Skin of body (tissue), 2 donors: ENCODE data around the gene NF2. TPM values are rescaled to one million over a fixed set of nuclear protein-coding genes. Genes with fewer than 3 reads are reported as not detected.

Experiments
- DNase-seq: peaks from one replicate; lab custom pipeline; 2025; lab: John Stamatoyannopoulos, UW
- total RNA-seq: library from RNA; depleted of rRNA; stranded (reverse); fragments of >200 nt; gene quantifications from one replicate; pipeline ENCODE4 v1.2.3, GENCODE V29; 2014

Gene NF2
- total RNA-seq, 1 donor from 2014 or later: 20.3 TPM

- DNase-seq: no peak
Observed at GRCh38 chr22:29719899-29720645, 116.6 kb downstream of the NF2 start, which contains the start of gene CABP7. Gene CABP7, plus strand, starts transcription at chr22:29720003. Its CDS starts 422 bp downstream, at chr22:29720425.

- no peak for DNase-seq
Observed at GRCh38 chr22:29720811-29721323, 117.4 kb downstream of the NF2 start.

DNA sequence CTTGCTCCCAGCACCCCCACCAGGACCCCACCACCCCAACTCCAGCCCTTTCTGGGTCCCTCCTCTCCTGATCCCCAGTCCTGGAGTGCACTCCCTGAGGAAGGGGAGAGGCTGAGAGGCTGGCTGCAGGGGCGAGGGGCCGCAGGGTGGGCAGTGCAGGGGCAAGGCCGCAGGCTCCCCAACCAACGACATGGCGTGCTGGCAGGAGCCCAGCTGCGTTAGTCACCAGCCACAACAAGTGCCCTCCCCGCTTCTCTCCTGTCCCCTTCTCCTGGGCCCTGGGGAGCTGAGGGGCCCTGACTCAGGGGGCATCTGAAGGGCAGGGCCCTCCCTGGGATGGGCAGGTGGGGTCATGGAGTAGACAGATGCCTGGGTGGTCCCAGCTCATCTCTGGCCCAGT is 118.7 kb downstream of the NF2 start:
- DNase-seq: no peak

- DNase-seq: no peak
Observed at GRCh38 chr22:29722587-29722986, 119.2 kb downstream of the NF2 start.

- no peak for DNase-seq
Observed at GRCh38 chr22:29723766-29724165, 120.3 kb downstream of the NF2 start.

DNA sequence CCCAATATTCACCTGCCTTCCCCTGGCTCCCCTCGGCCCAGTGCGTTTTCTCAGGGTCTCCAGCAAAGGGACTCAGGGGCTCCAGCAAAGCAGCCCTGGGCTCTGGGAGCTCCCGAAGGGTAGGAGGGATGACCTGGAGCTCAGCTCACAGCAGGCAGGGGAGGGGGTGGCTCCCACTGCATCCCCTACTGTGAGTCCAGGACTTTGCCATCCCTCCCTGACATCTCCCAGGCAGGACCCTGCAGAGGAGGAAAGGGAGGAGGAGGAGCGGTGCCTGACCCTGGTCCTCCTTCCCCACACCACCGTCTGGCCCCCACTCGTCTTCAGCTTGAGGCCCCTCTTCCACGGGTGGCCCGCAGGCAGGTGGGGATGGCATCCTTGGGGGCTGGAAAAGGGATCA is 121.4 kb downstream of the NF2 start:
- DNase-seq: no peak

DNA sequence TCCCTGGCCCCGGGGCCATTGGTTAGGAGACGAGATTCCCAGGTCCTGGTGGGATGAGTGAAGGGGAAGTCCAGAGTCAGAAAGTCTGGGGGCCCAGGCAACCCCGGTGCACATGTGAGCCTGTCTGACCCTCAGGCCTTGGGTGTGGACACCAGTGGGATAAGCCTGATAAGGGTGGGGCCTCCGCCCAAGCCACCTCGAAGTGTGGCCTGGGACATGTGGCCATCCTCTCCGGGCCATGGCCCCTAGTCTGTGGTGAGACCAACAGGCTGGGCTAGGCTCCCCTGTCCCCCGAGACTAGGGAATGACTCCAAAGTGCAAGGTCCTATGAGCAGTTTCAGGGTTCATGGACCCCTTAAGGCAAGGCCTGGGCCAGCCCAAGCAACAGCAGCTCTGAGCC is 122.7 kb downstream of the NF2 start:
- no peak for DNase-seq

DNA sequence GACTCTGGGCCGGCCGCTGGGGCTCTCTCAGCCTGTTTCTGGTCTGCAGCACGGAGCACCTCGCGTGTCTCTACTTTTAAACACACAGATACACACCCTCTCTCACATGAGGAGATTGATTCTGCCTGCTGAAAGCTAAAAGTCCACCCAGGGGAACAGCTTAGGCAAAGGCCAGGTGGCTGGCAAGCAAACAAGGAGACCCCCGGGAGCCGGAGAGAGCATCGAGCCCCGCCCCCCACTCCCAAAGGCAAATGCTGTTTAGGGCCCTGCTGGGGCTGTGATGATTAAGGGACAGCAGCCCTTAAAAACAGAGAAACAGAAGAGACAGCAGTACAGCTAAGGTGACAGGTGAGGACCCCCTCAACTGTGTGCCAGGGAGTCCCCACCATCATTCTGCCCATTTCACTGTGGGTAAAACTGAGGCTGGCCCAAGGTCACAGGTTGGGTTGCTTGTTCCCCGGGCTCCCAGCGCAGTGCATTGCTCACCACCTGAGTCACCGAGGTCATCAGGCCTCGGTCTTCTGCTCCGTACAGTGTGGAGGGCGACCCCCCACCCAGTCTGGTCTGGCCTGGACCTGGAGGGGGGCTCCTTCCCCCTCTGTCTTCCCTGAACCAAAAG is 123.2 kb downstream of the NF2 start:
- DNase-seq: no peak

- no peak for DNase-seq
Observed at GRCh38 chr22:29727131-29727523, 123.7 kb downstream of the NF2 start.

DNA sequence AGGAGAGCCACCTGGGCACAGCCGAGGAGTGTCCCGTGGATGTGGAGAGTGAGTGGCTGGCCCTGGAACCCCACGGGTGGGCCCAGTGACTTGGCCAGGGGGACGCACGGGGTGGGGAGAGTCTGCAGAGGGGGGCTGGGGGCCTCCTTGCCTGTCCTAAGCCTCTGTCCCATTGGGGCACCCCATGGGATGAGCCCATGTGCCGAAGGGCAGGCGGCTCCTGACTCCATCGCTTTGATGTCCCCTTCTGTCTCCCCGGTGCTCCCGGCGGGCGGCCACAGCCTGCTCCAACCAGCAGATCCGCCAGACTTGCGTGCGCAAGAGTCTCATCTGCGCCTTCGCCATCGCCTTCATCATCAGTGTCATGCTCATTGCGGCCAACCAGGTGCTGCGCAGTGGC is 125.7 kb downstream of the NF2 start:
- no peak for DNase-seq

- DNase-seq: no peak
Observed at GRCh38 chr22:29731058-29731850, 127.8 kb downstream of the NF2 start.

DNA sequence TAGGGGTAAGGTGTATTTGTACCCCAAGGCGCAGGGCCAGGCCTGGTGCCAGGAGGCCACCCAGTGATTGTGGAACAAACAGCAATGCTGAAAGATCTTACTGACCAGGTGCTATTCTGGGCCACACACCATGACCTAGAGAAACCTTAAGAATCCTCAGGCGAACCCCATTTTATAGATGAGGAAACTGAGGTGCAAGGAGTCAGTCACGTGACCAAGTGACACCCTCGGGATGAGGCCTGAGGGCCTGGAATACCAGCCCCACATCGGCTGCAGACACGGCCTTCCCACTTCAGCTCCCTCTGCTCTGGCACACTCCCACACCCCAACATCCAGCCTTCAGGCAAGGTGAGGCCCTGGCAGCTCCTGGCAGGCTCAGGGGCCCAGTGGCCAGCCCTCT is 129.4 kb downstream of the NF2 start:
- no peak for DNase-seq

GRCh38 chr22:29733362-29734201 is 130.1 kb downstream of the NF2 start:
- DNase-seq: no peak

- no peak for DNase-seq
Observed at GRCh38 chr22:29734406-29734805, 131.0 kb downstream of the NF2 start.

DNA sequence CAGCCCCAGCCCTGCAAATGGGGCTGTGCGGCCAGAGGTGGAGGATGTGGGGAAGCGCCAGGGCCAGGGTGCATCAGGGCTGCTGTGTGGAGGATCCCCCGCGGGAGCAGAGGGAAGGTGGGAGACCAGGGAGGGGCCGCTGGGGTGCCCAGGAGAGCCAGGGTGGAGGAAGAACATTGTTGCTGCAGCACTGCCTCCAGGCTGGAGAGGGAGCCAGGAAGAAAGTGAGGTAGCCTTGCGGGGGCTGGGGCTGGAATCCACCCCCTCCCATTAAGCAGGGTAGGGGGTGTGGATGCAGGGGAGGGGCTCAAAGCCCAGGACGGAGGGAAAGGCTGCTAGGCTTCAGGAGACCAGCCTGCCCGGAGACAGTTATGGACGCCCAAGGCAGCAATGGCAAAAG is 131.4 kb downstream of the NF2 start:
- DNase-seq: no peak

DNA sequence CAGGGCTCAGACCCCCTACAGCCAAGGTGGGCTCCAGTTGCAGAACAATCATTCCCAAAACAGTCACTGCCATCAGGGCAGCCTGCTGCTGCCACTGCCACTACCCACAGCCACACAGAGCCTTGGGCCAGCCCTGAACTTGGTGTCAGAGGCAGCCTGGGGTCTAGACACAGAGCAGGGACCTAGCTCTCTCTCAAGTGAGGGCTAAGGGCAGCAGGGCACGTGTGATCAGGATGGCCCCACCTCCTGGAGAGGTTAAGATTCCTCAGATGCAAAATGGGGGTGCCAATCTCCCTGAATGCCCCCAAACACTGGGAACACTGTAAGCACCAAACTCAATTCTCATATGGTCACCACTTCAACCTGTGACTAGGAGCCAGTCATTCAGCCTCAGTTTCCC is 132.0 kb downstream of the NF2 start:
- DNase-seq: no peak

DNA sequence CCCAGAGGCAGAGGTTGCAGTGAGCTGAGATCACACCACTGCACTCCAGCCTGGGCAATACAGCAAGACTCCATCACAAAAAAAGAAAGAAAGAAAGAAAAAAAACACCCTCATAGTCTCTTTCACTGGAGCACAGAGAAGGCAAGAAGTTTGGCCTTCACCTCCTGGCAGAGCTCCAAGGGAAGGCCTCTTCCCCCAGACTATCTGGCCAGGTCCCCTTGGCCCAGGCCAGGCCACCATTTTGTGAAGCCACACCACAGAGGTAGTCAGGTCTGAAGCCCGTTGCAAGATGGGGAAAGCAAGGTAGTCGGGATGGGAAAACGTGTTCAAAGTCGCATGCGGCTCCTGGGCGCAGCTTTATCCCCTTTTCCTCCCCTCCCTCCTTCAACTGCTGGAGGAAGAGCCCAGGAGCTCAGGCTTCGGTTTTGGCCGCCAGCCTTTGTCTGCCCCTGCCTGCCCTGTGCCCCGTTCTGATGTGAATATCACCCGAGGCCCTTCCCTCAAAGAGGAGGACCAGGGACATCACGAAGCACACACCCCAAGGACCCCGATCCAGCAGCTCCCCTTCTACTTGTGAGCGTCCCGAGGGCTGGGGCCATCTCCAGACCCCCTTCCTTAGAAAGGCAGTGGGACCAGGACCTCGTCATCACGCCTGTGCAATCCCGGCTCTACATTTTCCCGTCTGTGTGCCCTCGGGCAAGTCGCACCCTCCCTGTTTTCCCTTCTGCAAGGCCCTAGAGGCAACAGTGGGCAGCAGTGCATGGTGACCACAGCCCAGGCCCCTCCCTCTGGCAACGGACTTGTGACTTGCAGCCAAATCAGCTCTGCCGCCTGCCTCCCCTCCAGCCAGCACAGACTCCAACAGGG is 134.1 kb downstream of the NF2 start:
- DNase-seq: no peak

DNA sequence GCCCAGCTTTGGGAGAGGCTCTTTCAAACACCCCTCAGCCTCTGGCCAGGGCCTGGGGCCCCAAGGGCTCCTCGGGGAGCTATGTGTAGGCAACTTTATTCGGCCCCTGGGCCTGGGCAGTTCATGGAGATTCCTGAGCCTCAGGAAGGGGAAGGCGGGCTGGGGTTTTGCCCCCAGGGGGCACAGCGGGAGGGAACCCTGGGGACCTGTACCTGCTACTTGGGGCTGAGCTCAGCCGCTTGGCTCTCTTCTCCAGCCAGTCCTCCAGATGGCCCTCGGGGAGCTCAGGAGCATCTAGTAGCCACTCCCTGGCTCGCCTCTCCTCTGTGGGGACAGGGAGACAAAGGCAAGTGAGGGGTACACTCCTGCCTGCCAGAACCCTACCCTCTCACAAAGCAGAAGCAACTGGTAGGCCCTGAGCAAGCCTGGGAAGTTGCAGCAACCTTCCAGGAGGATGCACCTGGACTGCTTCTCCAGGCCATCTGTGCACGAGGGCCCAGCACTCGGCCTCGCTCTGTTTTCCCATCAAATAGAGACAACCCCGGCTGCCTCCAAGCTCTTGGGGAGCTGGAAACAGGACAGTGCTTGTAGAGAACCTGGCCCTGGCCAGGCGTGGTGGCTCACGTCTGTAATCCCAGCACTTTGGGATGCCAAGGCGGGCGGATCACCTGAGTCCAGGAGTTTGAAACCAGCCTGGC is 134.8 kb downstream of the NF2 start:
- DNase-seq: no peak

- no peak for DNase-seq
Observed at GRCh38 chr22:29739346-29739875, 136.0 kb downstream of the NF2 start.
